ENCODE measurements around the gene SPSB1.

SPSB1 gene

GRCh38 chr1:9385801-9386573 is 93.3 kb downstream of the SPSB1 start:
- Histone ChIP-seq H3K4me1 (ENCODE audit: low read depth, poor library complexity, severe bottlenecking) (no peaks in the 10 kb centered on the region), H3K9ac (no peak overlapping the region), H3K36me3 (ENCODE audit: insufficient read depth) (no peaks in the 10 kb centered on the region), H3K27ac (no peak overlapping the region), H4K20me1 (ENCODE audit: insufficient read depth) (no peaks in the 10 kb centered on the region), H2AFZ (ENCODE audit: low read depth) (no peak overlapping the region), H3K27me3 (ENCODE audit: insufficient read depth, low read depth) (no peaks in the 10 kb centered on the region; the same call in 1 of the 2 replicates), H3K4me3 (IDR thresholded peaks at IDR 0.05; ENCODE audit: insufficient read depth, low read depth, low read length) (no peak overlapping the region), H3K79me2 (ENCODE audit: insufficient read depth, low read depth) (no peaks in the 10 kb centered on the region), H3K4me2 (no peak overlapping the region)
- TF ChIP-seq CTCF (conservative IDR thresholded peaks at IDR 0.05; ENCODE audit: low read depth, low read length), result no peak

- no peaks in the 10 kb centered on the region for H3K79me2 ChIP-seq (ENCODE audit: insufficient read depth, low read depth)
These were observed 95.9 kb downstream of the SPSB1 start for GRCh38 chr1:9388335-9389180.

GRCh38 chr1:9389968-9390367 is 97.3 kb downstream of the SPSB1 start:
- H3K9ac ChIP-seq, result no peak overlapping the region
- H3K79me2 ChIP-seq (ENCODE audit: insufficient read depth, low read depth), result no peaks in the 10 kb centered on the region
- peaks cover 11% of the 10 kb centered on the region for H3K4me1 ChIP-seq (ENCODE audit: low read depth, poor library complexity, severe bottlenecking)
- H3K27ac ChIP-seq, result no peak overlapping the region
- no peak overlapping the region for H3K4me2 ChIP-seq
- H2AFZ ChIP-seq (ENCODE audit: low read depth), result no peak overlapping the region
- H4K20me1 ChIP-seq (ENCODE audit: insufficient read depth), result no peaks in the 10 kb centered on the region
- no peaks in the 10 kb centered on the region; the same call in 1 of the 2 replicates for H3K27me3 ChIP-seq (ENCODE audit: insufficient read depth, low read depth)
- no peak overlapping the region for H3K4me3 ChIP-seq (IDR thresholded peaks at IDR 0.05; ENCODE audit: insufficient read depth, low read depth, low read length)
- H3K36me3 ChIP-seq (ENCODE audit: insufficient read depth), result no peaks in the 10 kb centered on the region
- no peak for TF ChIP-seq CTCF (conservative IDR thresholded peaks at IDR 0.05; ENCODE audit: low read depth, low read length)

More at GRCh38 chr1:9388335-9389180, 95.9 kb downstream of the SPSB1 start:
- Histone ChIP-seq H3K9ac (no peak overlapping the region), H3K36me3 (ENCODE audit: insufficient read depth) (no peaks in the 10 kb centered on the region), H4K20me1 (ENCODE audit: insufficient read depth) (no peaks in the 10 kb centered on the region), H3K4me1 (ENCODE audit: low read depth, poor library complexity, severe bottlenecking) (peaks cover 8% of the 10 kb centered on the region), H3K27ac (no peak overlapping the region), H2AFZ (ENCODE audit: low read depth) (no peak overlapping the region), H3K27me3 (ENCODE audit: insufficient read depth, low read depth) (no peaks in the 10 kb centered on the region; the same call in 1 of the 2 replicates), H3K4me3 (IDR thresholded peaks at IDR 0.05; ENCODE audit: insufficient read depth, low read depth, low read length) (no peak overlapping the region), H3K4me2 (no peak overlapping the region)
- TF ChIP-seq CTCF (conservative IDR thresholded peaks at IDR 0.05; ENCODE audit: low read depth, low read length), result no peak

- H3K4me1 ChIP-seq (ENCODE audit: low read depth, poor library complexity, severe bottlenecking), result peaks cover 11% of the 10 kb centered on the region
These were observed 98.9 kb downstream of the SPSB1 start for GRCh38 chr1:9391620-9392019.

More at GRCh38 chr1:9391620-9392019, 98.9 kb downstream of the SPSB1 start:
- no peak overlapping the region for H3K27ac ChIP-seq
- no peaks in the 10 kb centered on the region; the same call in 1 of the 2 replicates for H3K27me3 ChIP-seq (ENCODE audit: insufficient read depth, low read depth)
- H4K20me1 ChIP-seq (ENCODE audit: insufficient read depth), result no peaks in the 10 kb centered on the region
- no peak overlapping the region for H3K9ac ChIP-seq
- H3K79me2 ChIP-seq (ENCODE audit: insufficient read depth, low read depth), result no peaks in the 10 kb centered on the region
- H3K4me2 ChIP-seq, result no peak overlapping the region
- no peaks in the 10 kb centered on the region for H3K36me3 ChIP-seq (ENCODE audit: insufficient read depth)
- H3K4me3 ChIP-seq (IDR thresholded peaks at IDR 0.05; ENCODE audit: insufficient read depth, low read depth, low read length), result no peak overlapping the region
- H2AFZ ChIP-seq (ENCODE audit: low read depth), result no peak overlapping the region
- TF ChIP-seq CTCF (conservative IDR thresholded peaks at IDR 0.05; ENCODE audit: low read depth, low read length), result no peak

Measured in KMS-11 (cell line).